Activated T-helper 2 cell treated with anti-CD3 and anti-CD28 coated beads, Interferon-gamma antibody, Interleukin-2, Interleukin-4, amounts not matched to agents 10 μg/mL and 5 μg/mL and 100 μg/mL, durations not matched to agents 14 hours and 24 hours and 36 hours (primary cell): ENCODE results near the gene TRAF1. TPM values are rescaled to one million over a fixed set of nuclear protein-coding genes. Genes with fewer than 3 reads are reported as not detected.
A peak's percentile ranks its signal among the peaks of the same experiment; 100 is the strongest.
"Not testable (repeated sequence)": the region's sequence is repeated elsewhere in the genome, so short reads cannot be mapped to it uniquely, and the experiment has no call there.

ENCODE experiments used
- DNase-seq: peaks from one replicate; pipeline ENCODE4 v3.0.0; 2021; ENCODE audit warnings: low spot score
- H3K27ac Mint-ChIP-seq: one replicate; pipeline ENCODE4 v1.8.0; 2021; ENCODE audit warnings: mixed read lengths
- H3K27me3 Mint-ChIP-seq: one replicate; pipeline ENCODE4 v1.8.0; 2021; ENCODE audit warnings: low read depth, mixed read lengths
- H3K36me3 Mint-ChIP-seq: one replicate; pipeline ENCODE4 v1.8.0; 2021; ENCODE audit warnings: low read depth, mixed read lengths
- H3K4me1 Mint-ChIP-seq: one replicate; pipeline ENCODE4 v1.8.0; 2021; ENCODE audit warnings: low read depth, mixed read lengths
- H3K4me3 Mint-ChIP-seq: one replicate; pipeline ENCODE4 v1.8.0; 2021; ENCODE audit warnings: low read depth, mild to moderate bottlenecking, moderate library complexity, mixed read lengths
- H3K9me3 Mint-ChIP-seq: one replicate; pipeline ENCODE4 v1.8.0; 2021; ENCODE audit warnings: mixed read lengths
- intact Hi-C: fragments of 100-400 bp; cut with micrococcal nuclease; formaldehyde crosslinking; loops from one replicate; pipeline ENCODE4 v1.15.1; 2023
- total RNA-seq: library from RNA; stranded (reverse); gene quantifications from 2 replicates; pipeline ENCODE4 v1.2.3, GENCODE V29; 2022

The TRAF1 gene
- total RNA-seq, result 164 TPM in 2 replicates

GRCh38 chr9:120926397-120926928 lies at the start of gene TRAF1:
TSS of gene TRAF1 (minus strand) at chr9:120926796. CDS start at chr9:120926075, 721 bp downstream.
- peak within 1 kb of the TSS; percentile 98 for H3K27ac Mint-ChIP-seq
- peak; percentile 22 for DNase-seq
- H3K4me1 Mint-ChIP-seq, result peaks cover 65% of the 10 kb centered on the region
- H3K27me3 Mint-ChIP-seq, result no peaks in the 10 kb centered on the region
- peaks cover 51% of the 10 kb centered on the region for H3K36me3 Mint-ChIP-seq
- intact Hi-C loops, result loop anchor here (1.0 to 5.0 kb wide), 7 partner anchors 10 to 148 kb away; partner anchors contain the start of genes CNTRL and FBXW2
- H3K4me3 Mint-ChIP-seq, result peak within 1 kb of the TSS; percentile 92
- no peaks in the 10 kb centered on the region for H3K9me3 Mint-ChIP-seq

DNA sequence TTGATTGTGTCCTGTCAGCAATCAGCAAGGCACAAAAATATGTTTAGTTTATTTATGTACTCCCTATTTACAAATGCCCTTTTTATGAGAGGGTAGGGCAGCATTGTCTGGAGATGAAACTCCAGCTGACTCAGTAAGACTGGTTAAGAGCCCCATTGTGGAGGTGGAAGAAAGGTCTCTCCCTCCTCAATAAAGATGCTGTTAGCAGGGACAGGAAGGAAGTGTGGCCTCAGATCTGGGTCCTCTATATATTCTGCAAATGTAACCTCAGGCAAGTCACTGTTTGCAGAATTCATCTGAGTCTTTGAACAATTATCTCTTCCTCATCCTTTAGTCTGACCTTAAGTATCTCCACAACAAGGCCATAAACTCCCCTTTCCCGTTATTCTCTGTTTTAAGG lies 48.3 kb upstream of the TRAF1 start:
- Mint-ChIP-seq H3K4me3 (no peak overlapping the region), H3K27me3 (peaks cover 1% of the 10 kb centered on the region), H3K27ac (peak overlapping the region; percentile 10), H3K36me3 (no peaks in the 10 kb centered on the region), H3K4me1 (peaks cover 18% of the 10 kb centered on the region), H3K9me3 (no peaks in the 10 kb centered on the region)
- intact Hi-C loops, result no loop called here
- DNase-seq, result no peak

DNA sequence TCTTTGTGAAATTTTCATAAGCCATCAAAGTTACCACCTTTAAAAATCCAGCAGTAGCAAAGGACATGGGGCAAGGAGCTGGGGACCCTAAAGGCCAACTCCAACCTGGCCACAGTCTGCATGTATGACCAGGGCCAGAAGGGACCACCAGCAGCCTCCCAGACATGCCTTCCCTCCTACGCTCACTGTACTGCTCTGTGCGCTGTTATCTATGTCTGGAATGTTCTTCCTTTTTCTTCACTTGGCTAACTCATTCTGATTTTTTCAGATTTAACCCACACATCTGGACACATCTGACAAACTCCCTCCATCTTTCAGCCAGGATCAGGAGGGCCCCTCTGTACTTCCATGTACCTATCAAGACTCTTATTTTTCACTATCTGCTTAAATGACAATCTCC lies 47.6 kb upstream of the TRAF1 start:
- peaks cover 1% of the 10 kb centered on the region for H3K27me3 Mint-ChIP-seq
- DNase-seq, result no peak
- no peak overlapping the region for H3K27ac Mint-ChIP-seq
- no peaks in the 10 kb centered on the region for H3K9me3 Mint-ChIP-seq
- intact Hi-C loops, result no loop called here
- H3K36me3 Mint-ChIP-seq, result no peaks in the 10 kb centered on the region
- peaks cover 18% of the 10 kb centered on the region for H3K4me1 Mint-ChIP-seq
- no peak overlapping the region for H3K4me3 Mint-ChIP-seq

GRCh38 chr9:120971938-120972337 lies 45.3 kb upstream of the TRAF1 start:
- no peaks in the 10 kb centered on the region for H3K9me3 Mint-ChIP-seq
- no peaks in the 10 kb centered on the region for H3K36me3 Mint-ChIP-seq
- H3K27ac Mint-ChIP-seq, result no peak overlapping the region
- DNase-seq, result no peak
- intact Hi-C loops, result no loop called here
- H3K4me3 Mint-ChIP-seq, result no peak overlapping the region
- H3K4me1 Mint-ChIP-seq, result peaks cover 18% of the 10 kb centered on the region
- peaks cover 2% of the 10 kb centered on the region for H3K27me3 Mint-ChIP-seq

- intact Hi-C loops, H3K27ac Mint-ChIP-seq: not testable (repeated sequence)
These were observed 44.9 kb upstream of the TRAF1 start for GRCh38 chr9:120971471-120971870.

GRCh38 chr9:120970244-120970643 lies 43.6 kb upstream of the TRAF1 start:
- no peak for DNase-seq
- Mint-ChIP-seq H3K27ac (no peak overlapping the region), H3K9me3 (no peaks in the 10 kb centered on the region), H3K4me1 (peaks cover 16% of the 10 kb centered on the region), H3K4me3 (no peak overlapping the region), H3K27me3 (peaks cover 10% of the 10 kb centered on the region), H3K36me3 (no peaks in the 10 kb centered on the region)
- intact Hi-C loops, result no loop called here

More at GRCh38 chr9:120971471-120971870, 44.9 kb upstream of the TRAF1 start:
- peaks cover 18% of the 10 kb centered on the region for H3K4me1 Mint-ChIP-seq
- not testable (repeated sequence) for H3K4me3 Mint-ChIP-seq, DNase-seq, H3K36me3 Mint-ChIP-seq, H3K9me3 Mint-ChIP-seq, H3K27me3 Mint-ChIP-seq

- intact Hi-C loops, result no loop called here
- Mint-ChIP-seq H3K27me3 (peaks cover 19% of the 10 kb centered on the region), H3K27ac (no peak overlapping the region), H3K36me3 (no peaks in the 10 kb centered on the region), H3K9me3 (no peaks in the 10 kb centered on the region), H3K4me3 (no peak overlapping the region), H3K4me1 (no peaks in the 10 kb centered on the region)
- DNase-seq, result no peak
These were observed 39.4 kb upstream of the TRAF1 start for GRCh38 chr9:120966013-120966369.

GRCh38 chr9:120965344-120966012 lies 38.9 kb upstream of the TRAF1 start:
- H3K4me1 Mint-ChIP-seq, result no peaks in the 10 kb centered on the region
- H3K9me3 Mint-ChIP-seq, result no peaks in the 10 kb centered on the region
- no peaks in the 10 kb centered on the region for H3K36me3 Mint-ChIP-seq
- no peak overlapping the region for H3K4me3 Mint-ChIP-seq
- peaks cover 19% of the 10 kb centered on the region for H3K27me3 Mint-ChIP-seq
- intact Hi-C loops, result no loop called here
- H3K27ac Mint-ChIP-seq, result no peak overlapping the region
- no peak for DNase-seq

GRCh38 chr9:120961936-120962335 lies 35.3 kb upstream of the TRAF1 start:
- Mint-ChIP-seq H3K4me3 (no peak overlapping the region), H3K36me3 (no peaks in the 10 kb centered on the region), H3K9me3 (no peaks in the 10 kb centered on the region), H3K4me1 (no peaks in the 10 kb centered on the region), H3K27ac (no peak overlapping the region), H3K27me3 (peaks cover 18% of the 10 kb centered on the region)
- intact Hi-C loops, result no loop called here
- no peak for DNase-seq

DNA sequence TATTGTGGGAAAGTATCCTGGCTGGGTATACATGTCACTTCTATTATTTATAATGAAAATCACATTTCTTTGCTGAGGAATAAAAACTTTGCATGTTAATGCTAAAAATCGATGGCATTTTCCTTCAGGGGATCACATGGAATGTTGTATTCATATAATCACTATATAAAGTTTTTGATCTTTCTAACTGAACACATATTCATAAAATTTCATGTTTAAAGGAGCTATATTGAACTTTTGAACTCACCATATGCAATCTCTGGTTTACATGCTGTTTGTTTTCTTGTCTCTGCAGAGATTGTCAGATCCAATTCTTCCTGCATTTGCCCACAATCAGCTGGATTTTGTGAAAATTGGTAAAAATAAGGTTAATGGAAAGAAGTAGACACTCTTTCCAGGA lies 33.4 kb upstream of the TRAF1 start:
- Mint-ChIP-seq H3K27ac (no peak overlapping the region), H3K27me3 (peaks cover 12% of the 10 kb centered on the region), H3K4me1 (no peaks in the 10 kb centered on the region), H3K36me3 (no peaks in the 10 kb centered on the region), H3K9me3 (no peaks in the 10 kb centered on the region), H3K4me3 (no peak overlapping the region)
- intact Hi-C loops, result no loop called here
- no peak for DNase-seq

DNA sequence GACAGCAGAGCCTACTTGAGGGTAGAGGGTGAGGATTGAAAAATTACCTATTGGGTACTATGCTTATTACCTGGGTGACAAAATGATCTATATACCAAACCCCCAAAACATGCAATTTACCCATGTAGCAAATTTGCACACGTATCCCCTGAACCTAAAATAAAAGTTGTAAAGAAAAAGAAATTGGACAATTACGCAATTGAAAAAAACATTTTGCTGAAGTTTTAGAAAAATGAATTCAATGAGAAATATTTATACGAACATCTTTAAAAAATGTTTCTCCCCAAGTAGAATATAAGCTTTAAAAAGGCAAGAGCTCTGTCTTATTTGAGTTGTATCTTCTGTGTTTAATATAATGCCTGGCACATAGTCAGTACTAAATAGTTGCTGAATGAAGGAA lies 30.3 kb upstream of the TRAF1 start:
- intact Hi-C loops, result no loop called here
- Mint-ChIP-seq H3K27ac (no peak overlapping the region), H3K4me1 (no peaks in the 10 kb centered on the region)

GRCh38 chr9:120951960-120952618 lies 25.5 kb upstream of the TRAF1 start:
- intact Hi-C loops, result no loop called here
- peaks cover 2% of the 10 kb centered on the region for H3K27me3 Mint-ChIP-seq
- no peaks in the 10 kb centered on the region for H3K9me3 Mint-ChIP-seq
- no peak for DNase-seq
- H3K36me3 Mint-ChIP-seq, result no peaks in the 10 kb centered on the region
- H3K27ac Mint-ChIP-seq, result no peak overlapping the region
- no peak overlapping the region for H3K4me3 Mint-ChIP-seq
- H3K4me1 Mint-ChIP-seq, result no peaks in the 10 kb centered on the region

More for the DNA sequence above, 30.3 kb upstream of the TRAF1 start:
- Mint-ChIP-seq H3K4me3 (no peak overlapping the region), H3K27me3 (peaks cover 7% of the 10 kb centered on the region), H3K36me3 (no peaks in the 10 kb centered on the region), H3K9me3 (no peaks in the 10 kb centered on the region)
- no peak for DNase-seq
